ENCODE measurements around the gene SFRP2. TPM values are rescaled to one million over a fixed set of nuclear protein-coding genes. Genes with fewer than 3 reads are reported as not detected.
A peak's percentile ranks its signal among the peaks of the same experiment; 100 is the strongest.

Gene SFRP2
- total RNA-seq, 4 donors from 2014 or later: 12.3 to 36.5 (median 21.2) TPM

DNA sequence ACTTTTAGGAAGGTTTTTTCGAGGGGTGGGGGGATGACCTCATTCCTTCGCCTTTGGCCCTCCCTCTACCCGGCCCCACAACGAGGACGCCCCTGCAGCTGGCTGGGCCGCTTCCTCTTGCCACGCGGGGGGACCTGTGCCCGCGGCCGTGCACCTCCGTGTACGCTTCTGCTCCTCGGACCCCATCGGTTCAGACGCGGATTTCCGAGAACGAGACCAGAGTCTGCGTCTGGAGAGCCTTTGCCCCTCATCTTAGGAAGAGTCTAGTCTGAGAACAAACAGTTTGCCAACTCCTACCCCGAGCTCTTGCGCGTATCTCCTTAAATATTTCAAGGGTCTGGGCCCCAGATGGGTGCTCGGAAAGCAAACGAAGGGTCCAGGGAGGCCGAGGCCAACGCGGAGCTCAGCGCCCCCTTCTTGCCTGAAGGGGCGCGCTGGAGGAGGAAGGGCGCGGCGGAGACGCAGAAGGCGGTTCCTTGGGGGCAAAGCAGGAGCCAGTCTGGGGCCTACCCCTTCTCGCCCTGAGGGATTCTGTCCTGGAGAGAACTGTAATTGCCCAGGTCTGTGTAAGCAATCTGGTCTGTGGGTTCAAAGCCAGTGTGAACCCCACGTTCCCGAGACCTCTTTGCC lies 3.9 kb upstream of the SFRP2 start:
- H3K9me3 ChIP-seq: no peaks in the 10 kb centered on the region
- WGBS, 2 donors (ENCODE audit: low coverage in 1 of 2): 39 to 51% methylated on average over 18 to 22 of the region's 39 CpGs
- no peak for ATAC-seq
- H3K4me1 ChIP-seq: peaks cover 0 to 46% (median 17%) of the 10 kb centered on the region in 3 donors
- H3K27ac ChIP-seq: no peak overlapping the region
- peaks cover 74% of the 10 kb centered on the region for H3K27me3 ChIP-seq
- H3K36me3 ChIP-seq: no peaks in the 10 kb centered on the region
- TF ChIP-seq POLR2A (IDR thresholded peaks at IDR 0.05): no peak
- no peak for TF ChIP-seq EP300 (IDR thresholded peaks at IDR 0.05)
- TF ChIP-seq, protein P1, sequence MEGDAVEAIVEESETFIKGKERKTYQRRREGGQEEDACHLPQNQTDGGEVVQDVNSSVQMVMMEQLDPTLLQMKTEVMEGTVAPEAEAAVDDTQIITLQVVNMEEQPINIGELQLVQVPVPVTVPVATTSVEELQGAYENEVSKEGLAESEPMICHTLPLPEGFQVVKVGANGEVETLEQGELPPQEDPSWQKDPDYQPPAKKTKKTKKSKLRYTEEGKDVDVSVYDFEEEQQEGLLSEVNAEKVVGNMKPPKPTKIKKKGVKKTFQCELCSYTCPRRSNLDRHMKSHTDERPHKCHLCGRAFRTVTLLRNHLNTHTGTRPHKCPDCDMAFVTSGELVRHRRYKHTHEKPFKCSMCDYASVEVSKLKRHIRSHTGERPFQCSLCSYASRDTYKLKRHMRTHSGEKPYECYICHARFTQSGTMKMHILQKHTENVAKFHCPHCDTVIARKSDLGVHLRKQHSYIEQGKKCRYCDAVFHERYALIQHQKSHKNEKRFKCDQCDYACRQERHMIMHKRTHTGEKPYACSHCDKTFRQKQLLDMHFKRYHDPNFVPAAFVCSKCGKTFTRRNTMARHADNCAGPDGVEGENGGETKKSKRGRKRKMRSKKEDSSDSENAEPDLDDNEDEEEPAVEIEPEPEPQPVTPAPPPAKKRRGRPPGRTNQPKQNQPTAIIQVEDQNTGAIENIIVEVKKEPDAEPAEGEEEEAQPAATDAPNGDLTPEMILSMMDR (IDR thresholded peaks at IDR 0.05): no peak
- TF ChIP-seq POLR2AphosphoS5 (IDR thresholded peaks at IDR 0.05): no peak
- H3K4me3 ChIP-seq: peak overlapping the region in 1 of 2 donors; percentile 52

DNA sequence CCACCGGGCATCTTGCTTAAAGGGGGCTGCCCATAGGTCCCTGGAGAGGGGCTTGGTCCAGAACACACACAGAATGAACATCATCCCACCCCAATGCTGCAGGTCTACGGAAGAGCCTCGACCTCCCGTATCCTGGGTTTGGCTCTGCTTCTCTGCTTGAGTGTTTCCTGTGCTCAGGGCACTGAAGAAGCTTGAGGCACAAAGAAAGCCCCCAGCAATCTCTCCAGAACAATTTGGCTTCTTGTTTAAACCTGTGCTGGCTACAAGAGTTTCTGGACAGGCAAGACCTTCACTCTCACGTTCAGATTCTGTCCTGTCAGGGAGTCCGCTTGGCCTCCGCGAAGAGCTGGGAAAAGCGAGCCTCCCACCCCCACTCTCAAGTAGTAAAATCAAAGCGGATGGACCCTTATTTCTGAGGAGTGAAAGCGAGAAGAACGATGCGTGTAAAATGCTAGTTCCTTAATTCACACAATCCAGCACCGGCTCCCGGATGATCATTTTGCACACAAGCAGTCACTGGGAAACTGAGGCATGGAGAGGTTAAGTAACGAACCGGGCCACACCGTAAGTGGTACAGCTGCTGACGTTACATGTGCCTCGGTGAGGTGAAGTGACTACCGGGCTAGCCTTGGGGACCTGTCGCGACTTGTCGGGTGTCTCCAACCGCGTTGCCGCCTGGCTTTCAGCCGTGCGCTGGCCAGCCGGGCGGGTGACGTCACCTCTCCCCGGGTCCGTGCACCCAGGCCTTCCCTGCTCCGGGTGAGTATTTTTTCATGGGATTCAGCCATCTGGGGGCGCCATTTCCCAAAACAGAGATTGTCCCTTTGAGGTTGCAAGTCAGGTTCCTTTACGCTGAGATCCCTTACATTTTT lies 3.1 kb upstream of the SFRP2 start:
- 13% methylated on average over 14 to 20 of the region's 37 CpGs for WGBS, 2 donors (ENCODE audit: low coverage in 1 of 2)
- peak overlapping the region in 1 of 4 donors; percentile 75 for H3K27ac ChIP-seq
- no peaks in the 10 kb centered on the region for H3K9me3 ChIP-seq
- peak overlapping the region in 1 of 2 donors; percentile 52 for H3K4me3 ChIP-seq
- peaks cover 0 to 46% (median 17%) of the 10 kb centered on the region in 3 donors for H3K4me1 ChIP-seq
- TF ChIP-seq, protein P1 (IDR thresholded peaks at IDR 0.05): peak in 2 of 4 experiments; percentile 12 to 27
- no peak for TF ChIP-seq POLR2AphosphoS5 (IDR thresholded peaks at IDR 0.05)
- H3K36me3 ChIP-seq: no peaks in the 10 kb centered on the region
- peak; percentile 50 for ATAC-seq
- H3K27me3 ChIP-seq: peaks cover 81% of the 10 kb centered on the region

DNA sequence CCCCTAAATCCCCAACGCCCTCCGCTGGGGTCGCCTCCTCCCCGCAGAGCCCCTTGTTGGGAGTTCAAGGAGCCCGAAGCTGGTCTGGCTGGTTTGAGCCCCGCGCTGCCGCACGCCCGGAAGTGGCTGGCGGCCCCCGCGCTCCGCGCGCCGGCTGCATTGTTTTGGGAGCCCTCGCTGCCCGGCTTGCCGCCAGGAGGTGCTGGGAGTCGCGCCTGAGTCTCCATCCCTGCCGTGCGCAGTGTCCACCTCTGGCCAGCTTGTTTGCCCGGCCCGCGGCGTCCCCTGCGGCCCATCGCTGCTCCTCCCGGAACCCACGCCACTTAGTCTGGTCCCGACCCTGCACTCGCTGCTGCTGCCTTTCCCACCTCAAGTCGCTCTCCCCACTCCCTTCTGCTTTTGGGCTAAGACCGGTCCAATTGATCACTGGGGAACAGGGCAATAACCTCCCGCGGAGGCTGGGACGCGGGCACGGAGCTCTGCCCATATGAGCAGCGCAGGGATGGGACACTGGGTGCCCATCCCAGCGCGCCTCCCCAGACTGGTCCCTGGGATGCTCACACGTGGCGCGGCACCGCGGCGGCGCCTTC lies 2.2 kb upstream of the SFRP2 start:
- ATAC-seq: peak; percentile 41
- WGBS, 2 donors (ENCODE audit: low coverage in 1 of 2): no CpG with 5 or more reads among the region's 51 CpGs
- Histone ChIP-seq H3K4me3 (peak overlapping the region; percentile 4 to 52), H3K4me1 (peaks cover 0 to 46% (median 17%) of the 10 kb centered on the region in 3 donors), H3K36me3 (no peaks in the 10 kb centered on the region), H3K9me3 (no peaks in the 10 kb centered on the region), H3K27me3 (peaks cover 89% of the 10 kb centered on the region), H3K27ac (peak overlapping the region in 2 of 4 donors; percentile 11 to 75)
- TF ChIP-seq POLR2AphosphoS5 (IDR thresholded peaks at IDR 0.05): no peak
- TF ChIP-seq, protein P1 (IDR thresholded peaks at IDR 0.05): peak in 2 of 4 experiments; percentile 15 to 49

DNA sequence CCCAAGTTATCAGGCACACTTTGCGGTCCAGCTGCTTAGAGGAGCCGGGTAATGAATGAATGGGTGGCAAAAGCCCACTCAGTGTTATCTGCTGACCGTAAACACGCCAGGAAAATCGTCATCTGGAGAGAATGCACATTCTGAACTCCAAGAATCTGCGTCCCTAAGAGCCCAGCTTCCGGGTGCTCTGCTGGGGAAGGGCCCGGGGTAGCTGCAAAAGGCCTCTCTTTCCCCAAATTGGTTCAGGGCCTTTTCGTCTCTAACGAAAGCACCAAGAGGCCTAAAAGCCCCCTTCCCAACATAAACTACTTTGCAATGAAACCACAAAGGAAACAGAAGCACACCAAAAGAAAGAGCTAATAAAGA lies 1.6 kb upstream of the SFRP2 start:
- H3K4me1 ChIP-seq: peaks cover 0 to 46% (median 17%) of the 10 kb centered on the region in 3 donors
- H3K4me3 ChIP-seq: peak overlapping the region in 1 of 2 donors; percentile 52
- H3K9me3 ChIP-seq: no peaks in the 10 kb centered on the region
- ATAC-seq: no peak
- H3K27ac ChIP-seq: peak overlapping the region in 2 of 4 donors; percentile 11 to 75
- TF ChIP-seq POLR2AphosphoS5 (IDR thresholded peaks at IDR 0.05): no peak
- H3K27me3 ChIP-seq: peaks cover 86% of the 10 kb centered on the region
- no peaks in the 10 kb centered on the region for H3K36me3 ChIP-seq
- WGBS, 2 donors (ENCODE audit: low coverage in 1 of 2): 69 to 100% methylated on average over 1 to 9 of the region's 10 CpGs

DNA sequence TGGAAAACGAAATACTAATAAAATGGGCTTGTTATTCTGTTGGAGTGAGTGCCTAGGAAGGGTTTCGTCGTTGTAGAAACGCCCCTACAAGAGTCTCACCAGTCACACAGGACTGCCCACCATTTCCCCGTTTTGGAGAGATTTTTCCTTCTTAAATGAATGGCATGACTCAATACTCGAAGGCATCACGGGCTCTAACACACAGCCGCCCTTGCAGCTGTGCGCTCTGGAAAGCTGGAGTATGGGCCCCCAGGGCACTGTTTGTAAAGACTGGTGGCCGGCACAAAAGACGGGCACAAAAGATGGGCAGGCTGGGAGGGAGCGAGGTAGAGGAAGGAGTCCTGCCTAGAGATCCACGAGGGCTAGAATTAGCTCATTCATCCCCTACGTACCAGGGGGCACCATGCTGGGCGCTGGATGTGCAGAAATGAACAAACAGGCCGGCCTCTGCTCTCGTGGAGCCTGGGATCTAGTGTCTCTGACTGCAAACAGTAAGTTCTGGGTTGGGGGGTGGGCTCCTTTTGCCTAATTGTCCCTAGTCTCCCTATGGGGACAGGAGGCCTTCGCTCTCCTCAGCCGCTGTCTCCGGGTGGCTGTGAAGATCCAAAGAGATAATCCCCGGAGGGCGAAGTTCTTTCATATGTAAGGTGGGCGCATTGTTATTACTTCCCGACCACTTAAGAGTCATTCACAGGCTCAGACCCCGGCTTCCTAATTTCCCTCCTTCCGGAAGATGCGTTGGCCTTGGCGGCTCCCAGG lies 1.0 kb upstream of the SFRP2 start:
- Histone ChIP-seq H3K36me3 (no peaks in the 10 kb centered on the region), H3K27me3 (peaks cover 82% of the 10 kb centered on the region), H3K4me1 (peaks cover 0 to 46% (median 17%) of the 10 kb centered on the region in 3 donors), H3K27ac (peak overlapping the region in 2 of 4 donors; percentile 54 to 75), H3K4me3 (peak overlapping the region in 1 of 2 donors; percentile 52), H3K9me3 (no peaks in the 10 kb centered on the region)
- WGBS, 2 donors (ENCODE audit: low coverage in 1 of 2): 45 to 90% methylated on average over 9 to 16 of the region's 28 CpGs
- TF ChIP-seq POLR2AphosphoS5 (IDR thresholded peaks at IDR 0.05) (no peak), POLR2A (IDR thresholded peaks at IDR 0.05) (no peak), EP300 (IDR thresholded peaks at IDR 0.05) (no peak)
- TF ChIP-seq, protein P1 (IDR thresholded peaks at IDR 0.05): no peak
- no peak for ATAC-seq
